ENCODE data around the gene TSPAN14.

GRCh38 chr10:80410578-80411145 lies 43.4 kb upstream of the TSPAN14 start:
- no peak for TF ChIP-seq JUN (IDR thresholded peaks at IDR 0.05; ENCODE audit: low read depth, low read length)
- no peak for TF ChIP-seq NRF1 (IDR thresholded peaks at IDR 0.05; ENCODE audit: low read depth, low read length)
- no peak for TF ChIP-seq CREB1 (IDR thresholded peaks at IDR 0.05)
